Right ventricle myocardium superior (tissue), 1 donor: ENCODE results near the gene F7. TPM values are rescaled to one million over a fixed set of nuclear protein-coding genes. Genes with fewer than 3 reads are reported as not detected.
A peak's percentile ranks its signal among the peaks of the same experiment; 100 is the strongest.
"Not testable (repeated sequence)": the region's sequence is repeated elsewhere in the genome, so short reads cannot be mapped to it uniquely, and the experiment has no call there.

Source experiments
- ATAC-seq: fragments of 200-7000 bp; cut with Tn5 transposase; one replicate; pipeline ENCODE4 v1.9.1; 2020; ENCODE audit warnings: mild to moderate bottlenecking; ENCODE audit not compliant: poor library complexity
- DNase-seq: peaks from one replicate; pipeline ENCODE4 v3.0.0-alpha.2; 2020
- intact Hi-C: fragments of 100-400 bp; cut with DNase I; formaldehyde crosslinking; loops from one replicate; pipeline ENCODE4 v1.11.2; 2022
- total RNA-seq: library from RNA; stranded (reverse); fragmentation: NEBNext Ultra II Directional; extraction: Animal tissue kit (Norgen Biotek cat#: 25700); gene quantifications from one replicate; pipeline ENCODE4 v1.2.1, GENCODE V29; 2021
- donor health status: DM: no; HTN: yes; CAD: no; lungs with severe emphysema.

The F7 gene
- total RNA-seq, 1 donor from 2014 or later: 0.08 TPM

- intact Hi-C loops: no loop called here
- ATAC-seq (no peak), DNase-seq (peak; percentile 28)
These were observed 35.5 kb upstream of the F7 start for GRCh38 chr13:113069861-113070805.

DNA sequence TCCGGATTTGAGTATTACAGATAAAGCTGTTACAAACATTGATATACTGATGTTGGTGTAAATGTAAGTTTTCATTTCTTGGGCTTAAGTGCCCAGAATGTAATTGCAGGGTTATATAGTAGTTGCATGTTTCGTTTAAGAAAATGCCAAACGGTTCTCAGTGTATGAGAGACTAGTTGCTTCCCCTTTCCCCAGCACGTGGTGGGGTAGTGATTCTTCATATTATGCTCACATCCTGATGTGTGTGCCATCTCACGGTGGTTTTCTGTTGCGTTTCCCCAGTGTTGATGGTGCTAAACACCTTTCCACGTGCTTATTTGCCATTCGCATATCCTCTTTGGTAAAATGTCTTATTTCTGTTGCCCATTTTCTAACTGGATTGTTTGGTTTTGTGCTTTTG lies 34.7 kb upstream of the F7 start:
- no peak for DNase-seq
- intact Hi-C loops: no loop called here
- no peak for ATAC-seq

DNA sequence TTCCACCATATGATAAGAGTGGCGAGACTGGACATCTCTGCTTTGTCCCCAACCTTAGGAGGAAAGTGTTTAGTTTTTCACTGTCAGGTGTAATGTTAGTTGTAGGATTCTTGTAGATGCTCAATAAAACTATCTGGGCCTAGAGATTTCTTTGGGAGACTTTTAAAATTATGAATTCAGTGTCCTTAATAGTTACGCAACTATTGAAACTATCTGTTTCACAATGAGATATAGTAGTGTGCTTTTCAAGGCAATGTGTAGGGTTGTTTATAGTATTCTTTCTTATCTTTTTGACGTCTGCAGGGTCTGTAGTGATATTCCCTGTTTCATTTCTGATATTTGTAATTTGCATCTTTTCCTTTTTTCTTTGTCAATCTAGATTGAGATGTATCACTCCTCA lies 33.2 kb upstream of the F7 start:
- ATAC-seq (no peak), DNase-seq (no peak)
- intact Hi-C loops: no loop called here

DNA sequence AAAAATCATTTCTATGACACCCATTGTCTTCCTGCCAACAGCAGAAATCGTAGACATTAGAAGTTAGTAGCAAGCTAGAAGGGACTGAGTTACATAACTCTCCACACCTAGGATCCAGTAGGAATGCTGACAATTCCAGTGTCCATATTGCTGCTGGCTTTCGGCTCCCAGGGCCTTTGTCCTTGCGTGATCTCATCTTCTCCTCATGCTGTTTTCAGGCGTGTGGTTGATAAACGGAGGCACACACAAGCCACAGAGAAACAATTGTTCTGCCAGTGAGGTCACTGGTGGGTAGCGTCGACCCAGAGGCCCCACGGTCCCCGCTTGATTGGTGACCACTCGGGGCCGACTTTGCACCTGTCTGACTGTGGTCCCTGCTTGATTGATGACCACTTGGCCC lies 31.6 kb upstream of the F7 start:
- ATAC-seq: no peak
- intact Hi-C loops: no loop called here
- DNase-seq: peak; percentile 19

DNA sequence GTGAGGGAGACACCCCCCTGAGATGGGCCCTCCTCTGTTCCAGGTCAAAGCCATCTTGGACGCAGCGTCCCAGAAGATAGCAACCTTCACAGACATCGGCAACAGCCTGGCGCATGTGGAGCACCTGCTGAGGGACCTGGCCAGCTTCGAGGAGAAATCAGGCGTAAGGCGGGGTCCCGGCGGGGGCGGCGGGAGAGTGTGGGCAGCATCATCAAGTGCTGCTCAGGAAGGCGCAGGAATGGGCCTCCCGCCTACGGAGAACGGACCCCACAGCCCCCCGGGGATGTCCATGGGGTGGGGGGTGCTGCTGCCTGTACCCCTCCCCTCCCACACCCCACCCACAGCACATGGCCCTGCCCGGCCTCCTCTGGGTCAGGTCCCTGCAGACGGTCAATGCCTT lies 31.2 kb upstream of the F7 start:
- peak; percentile 20 for DNase-seq
- ATAC-seq: no peak
- intact Hi-C loops: no loop called here

DNA sequence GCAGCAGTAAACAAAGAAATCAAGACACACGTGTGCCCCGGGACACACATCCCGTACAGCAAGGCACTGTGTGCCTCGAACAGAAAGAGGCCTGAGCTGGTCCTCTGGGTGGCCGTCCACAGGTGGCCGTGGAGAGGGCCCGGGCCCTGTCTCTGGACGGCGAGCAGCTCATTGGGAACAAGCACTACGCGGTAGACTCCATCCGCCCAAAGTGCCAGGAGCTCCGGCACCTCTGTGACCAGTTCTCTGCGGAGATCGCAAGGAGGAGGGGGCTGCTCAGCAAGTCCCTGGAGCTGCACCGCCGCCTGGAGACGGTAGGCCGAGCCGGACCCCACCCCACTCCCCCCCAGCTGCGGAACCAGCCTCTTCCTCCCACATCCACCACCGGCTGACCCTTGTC lies 30.7 kb upstream of the F7 start:
- peak; percentile 17 for DNase-seq
- ATAC-seq: no peak
- intact Hi-C loops: no loop called here

DNA sequence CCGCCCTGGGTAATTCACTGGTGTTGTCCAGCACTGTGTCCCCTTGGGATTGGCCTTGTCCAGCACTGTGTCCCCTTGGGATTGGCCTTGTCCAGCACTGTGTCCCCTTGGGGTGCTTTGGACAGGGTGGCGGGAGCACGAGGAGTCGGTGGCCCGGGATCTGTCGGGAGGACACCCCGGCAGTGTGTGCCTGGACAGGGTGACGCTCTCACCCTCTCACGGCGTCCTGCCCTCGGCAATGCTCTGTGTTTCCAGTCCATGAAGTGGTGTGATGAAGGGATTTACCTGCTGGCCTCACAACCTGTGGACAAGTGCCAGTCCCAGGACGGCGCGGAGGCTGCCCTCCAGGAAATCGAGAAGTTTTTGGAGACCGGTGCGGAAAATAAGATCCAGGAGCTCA lies 29.9 kb upstream of the F7 start:
- no peak for ATAC-seq
- intact Hi-C loops: no loop called here
- DNase-seq: peak; percentile 8

DNA sequence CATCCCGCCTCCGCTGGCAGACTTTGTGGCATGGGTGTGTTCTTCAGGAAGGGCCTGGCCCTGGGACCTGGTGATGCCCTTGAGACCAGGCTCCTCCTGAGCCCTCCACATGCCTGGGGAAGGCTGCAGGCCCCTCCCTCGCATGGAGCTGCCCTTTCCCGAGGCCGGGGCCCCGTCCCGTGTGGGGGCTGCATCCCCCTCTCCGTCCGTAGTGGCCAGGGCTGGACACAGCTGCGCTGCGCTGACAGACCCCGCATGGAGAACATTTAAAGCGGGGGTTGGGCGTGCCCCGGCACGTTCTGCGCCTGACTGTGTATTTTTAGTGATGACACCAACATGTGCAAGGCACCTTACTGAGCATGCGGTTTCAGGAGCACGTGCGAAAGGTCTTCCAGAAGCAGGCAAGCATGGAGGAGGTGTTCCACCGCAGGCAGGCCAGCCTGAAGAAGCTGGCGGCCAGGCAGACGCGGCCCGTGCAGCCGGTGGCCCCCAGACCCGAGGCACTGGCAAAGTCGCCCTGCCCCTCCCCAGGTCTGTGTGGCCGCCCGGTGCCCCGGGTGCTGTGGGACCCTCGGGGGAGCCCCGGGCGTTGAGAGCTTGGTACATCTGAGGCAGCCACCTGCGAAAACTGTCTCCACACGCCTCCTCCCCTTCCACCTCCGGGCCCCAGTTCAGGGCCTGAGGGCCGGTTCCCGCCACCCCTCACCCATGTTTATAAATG lies 28.8 kb upstream of the F7 start:
- peak; percentile 29 for DNase-seq
- intact Hi-C loops: no loop called here
- no peak for ATAC-seq

DNA sequence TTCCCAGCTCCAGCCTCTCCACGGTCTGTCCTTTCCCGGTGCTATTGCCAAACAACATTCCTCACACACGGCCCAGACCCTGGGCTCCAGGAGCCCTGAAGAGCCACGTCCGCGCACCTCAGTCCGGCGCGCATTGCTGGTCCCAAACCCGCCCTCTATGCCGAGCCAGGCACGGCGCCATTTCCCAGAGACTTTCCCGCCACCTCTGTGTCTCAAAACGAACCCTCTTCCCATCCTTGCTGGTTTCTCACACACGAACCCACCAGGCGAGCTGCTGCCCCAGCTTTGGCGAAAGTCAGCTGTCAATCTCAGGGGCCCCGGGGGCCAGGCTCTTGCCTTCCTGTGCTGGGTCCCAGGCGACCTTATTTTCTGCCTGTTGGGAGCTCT lies 28.0 kb upstream of the F7 start:
- DNase-seq (peak; percentile 40), ATAC-seq (no peak)
- intact Hi-C loops: no loop called here

- no peak for ATAC-seq
- DNase-seq: peak; percentile 31
- intact Hi-C loops: no loop called here
These were observed 27.4 kb upstream of the F7 start for GRCh38 chr13:113077953-113078901.

GRCh38 chr13:113078902-113079780 lies 26.4 kb upstream of the F7 start:
- no peak for ATAC-seq
- peak; percentile 20 for DNase-seq
- intact Hi-C loops: no loop called here

DNA sequence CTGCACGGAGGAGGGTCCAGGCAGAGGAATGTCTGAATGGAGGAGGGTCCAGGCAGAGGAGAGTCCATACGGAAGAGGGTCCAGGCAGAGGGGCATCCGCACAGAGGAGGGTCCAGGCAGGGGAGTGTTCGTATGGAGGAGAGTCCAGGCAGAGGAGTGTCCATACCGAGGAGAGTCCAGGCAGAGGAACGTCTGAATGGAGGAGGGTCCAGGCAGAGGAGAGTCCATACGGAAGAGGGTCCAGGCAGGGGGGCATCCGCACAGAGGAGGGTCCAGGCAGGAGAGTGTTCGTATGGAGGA lies 25.9 kb upstream of the F7 start:
- DNase-seq, ATAC-seq, intact Hi-C loops: not testable (repeated sequence)

GRCh38 chr13:113080361-113080831 lies 25.2 kb upstream of the F7 start:
- ATAC-seq (no peak), DNase-seq (peak; percentile 29)
- intact Hi-C loops: no loop called here

GRCh38 chr13:113080901-113081521 lies 24.6 kb upstream of the F7 start:
- peak; percentile 32 for DNase-seq
- intact Hi-C loops: no loop called here
- no peak for ATAC-seq

DNA sequence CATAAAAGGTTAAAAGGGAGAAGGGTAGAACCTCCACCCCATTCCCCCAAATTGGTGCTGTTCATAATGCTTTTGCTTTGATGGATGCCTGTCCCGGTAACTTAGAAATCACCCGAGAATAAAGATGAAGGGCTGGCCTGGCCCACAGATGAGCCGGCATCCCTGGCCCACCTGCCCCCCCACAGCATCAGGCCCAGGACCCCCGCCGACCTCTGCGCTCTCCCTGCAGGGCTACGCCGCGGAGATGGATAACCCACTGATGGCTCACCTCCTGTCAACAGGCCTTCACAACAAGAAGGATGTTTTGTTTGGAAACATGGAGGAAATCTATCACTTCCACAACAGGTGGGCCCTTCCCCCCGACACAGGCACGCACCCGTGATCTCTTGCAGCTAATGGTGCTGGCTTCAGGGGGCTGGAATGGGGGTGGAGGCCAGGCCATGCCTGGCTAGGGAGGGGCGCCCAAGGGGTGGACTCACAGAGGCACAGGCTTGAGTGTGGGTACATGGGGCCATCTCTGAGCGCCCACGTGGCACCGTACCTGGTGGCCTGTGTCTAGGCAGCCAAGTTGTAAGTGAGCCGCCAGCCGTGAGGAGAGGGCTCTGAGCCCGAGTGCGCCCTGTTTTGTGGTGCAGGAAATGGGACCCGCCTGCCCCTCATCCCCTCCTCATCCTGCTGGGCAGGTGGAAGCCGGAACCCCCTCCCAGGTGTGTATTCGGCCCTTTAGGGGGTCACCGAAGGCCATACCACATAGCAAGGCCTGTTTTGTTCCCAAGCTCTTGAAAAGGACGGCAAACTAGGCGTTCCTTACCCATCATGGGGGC lies 23.2 kb upstream of the F7 start:
- ATAC-seq (no peak), DNase-seq (no peak)
- intact Hi-C loops: no loop called here

DNA sequence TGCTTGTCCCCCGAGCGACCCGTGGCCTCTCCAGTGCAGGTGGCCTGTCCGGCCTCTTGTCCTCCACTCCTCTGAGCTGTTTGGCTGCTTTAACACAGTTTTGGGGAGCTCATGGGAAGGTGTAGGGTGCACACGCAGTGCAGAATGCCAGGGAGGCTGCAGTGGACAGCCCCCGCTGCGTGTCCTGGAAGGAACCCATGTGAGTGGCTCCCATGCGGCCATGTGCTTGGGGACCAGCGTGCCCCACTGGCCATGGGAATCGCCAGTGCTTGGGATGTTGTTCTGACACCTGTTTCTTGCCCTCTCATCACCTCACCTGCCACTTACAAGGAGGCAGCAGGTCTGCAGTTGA lies 22.6 kb upstream of the F7 start:
- DNase-seq (peak; percentile 38), ATAC-seq (no peak)
- intact Hi-C loops: no loop called here
